Peyer's patch (tissue), 4 donors: ENCODE data around the gene RTL5. TPM values are rescaled to one million over a fixed set of nuclear protein-coding genes. Genes with fewer than 3 reads are reported as not detected.

Source experiments
- DNase-seq, 3 donors: peaks; one replicate each; pipeline ENCODE4 v3.0.0-alpha.2; 2017 to 2019
- H3K27ac ChIP-seq, 4 donors: fragments of 200-600 bp; sonication (generic); one replicate each; pipeline ENCODE4 v1.5.1; 2016 to 2019
- H3K27me3 ChIP-seq, 2 donors: fragments of 200-600 bp; sonication (generic); one replicate each; pipeline ENCODE4 v1.5.1; 2019
- H3K36me3 ChIP-seq, 3 donors: fragments of 200-600 bp; sonication (generic); one replicate each; pipeline ENCODE4 v1.5.1; 2016 to 2019
- H3K4me1 ChIP-seq, 4 donors: fragments of 200-600 bp; sonication (generic); one replicate each; pipeline ENCODE4 v1.5.1; 2016 to 2019
- H3K4me3 ChIP-seq, 4 donors: fragments of 200-600 bp; sonication (generic); 1 replicate in 3 of 4; 2 replicates in 1 of 4; pipeline ENCODE4 v1.5.1; 2016 to 2019; ENCODE audit warnings: mild to moderate bottlenecking in 1 of 4
- H3K9me3 ChIP-seq, 4 donors: fragments of 200-600 bp; sonication (generic); one replicate each; pipeline ENCODE4 v1.5.1; 2016 to 2019; ENCODE audit warnings: mild to moderate bottlenecking in 1 of 4
- CTCF ChIP-seq, 6 experiments: fragments of 450-650 bp in 4 of 6; fragments of 200-600 bp in 2 of 6; sonication (generic) in 1 of 6; IDR thresholded peaks; one replicate each; pipeline ENCODE4 v1.5.1; 2017 to 2019; ENCODE audit warnings: antibody characterized with exemption in 6 of 6, mild to moderate bottlenecking in 3 of 6, moderate library complexity in 1 of 6
- POLR2A ChIP-seq, 2 donors: fragments of 450-650 bp; IDR thresholded peaks; one replicate each; pipeline ENCODE4 v1.5.1; 2017; ENCODE audit warnings: antibody characterized with exemption in 2 of 2, mild to moderate bottlenecking in 2 of 2, moderate library complexity in 2 of 2
- total RNA-seq, 4 donors: library from RNA; depleted of rRNA; stranded (reverse); fragments of >200 nt; gene quantifications; one replicate each; pipeline ENCODE4 v1.1.0, GENCODE V29; 2016

The RTL5 gene
- total RNA-seq, 4 donors from 2014 or later = 0.18 to 1.7 (median 1.4) TPM

- H3K4me3 ChIP-seq = no peak overlapping the region
- H3K36me3 ChIP-seq = no peaks in the 10 kb centered on the region
- no peaks in the 10 kb centered on the region for H3K27me3 ChIP-seq
- H3K4me1 ChIP-seq = no peaks in the 10 kb centered on the region
- no peak for DNase-seq
- no peaks in the 10 kb centered on the region for H3K9me3 ChIP-seq
- TF ChIP-seq CTCF (IDR thresholded peaks at IDR 0.05) (no peak), POLR2A (IDR thresholded peaks at IDR 0.05) (no peak)
- peak overlapping the region in 1 of 4 donors; percentile 19 for H3K27ac ChIP-seq
Observed at GRCh38 chrX:72100051-72100755, 31.5 kb downstream of the RTL5 start.

- no peaks in the 10 kb centered on the region for H3K27me3 ChIP-seq
- no peaks in the 10 kb centered on the region for H3K4me1 ChIP-seq
- no peaks in the 10 kb centered on the region for H3K9me3 ChIP-seq
- H3K27ac ChIP-seq = no peak overlapping the region
- no peaks in the 10 kb centered on the region for H3K36me3 ChIP-seq
- no peak for DNase-seq
- TF ChIP-seq CTCF (IDR thresholded peaks at IDR 0.05) (no peak), POLR2A (IDR thresholded peaks at IDR 0.05) (no peak)
- no peak overlapping the region for H3K4me3 ChIP-seq
Observed at GRCh38 chrX:72097098-72097497, 34.6 kb downstream of the RTL5 start.

- Histone ChIP-seq H3K4me3 (no peak overlapping the region), H3K4me1 (no peaks in the 10 kb centered on the region), H3K9me3 (no peaks in the 10 kb centered on the region), H3K27ac (no peak overlapping the region), H3K36me3 (no peaks in the 10 kb centered on the region), H3K27me3 (no peaks in the 10 kb centered on the region)
- TF ChIP-seq POLR2A (IDR thresholded peaks at IDR 0.05) = no peak
- TF ChIP-seq CTCF (IDR thresholded peaks at IDR 0.05) = no peak
- no peak for DNase-seq
Observed at GRCh38 chrX:72095370-72095769, 36.3 kb downstream of the RTL5 start.

GRCh38 chrX:72094894-72095293 is 36.8 kb downstream of the RTL5 start:
- TF ChIP-seq POLR2A (IDR thresholded peaks at IDR 0.05) (no peak), CTCF (IDR thresholded peaks at IDR 0.05) (no peak)
- no peaks in the 10 kb centered on the region for H3K27me3 ChIP-seq
- no peak overlapping the region for H3K4me3 ChIP-seq
- H3K4me1 ChIP-seq = no peaks in the 10 kb centered on the region
- H3K27ac ChIP-seq = no peak overlapping the region
- H3K36me3 ChIP-seq = no peaks in the 10 kb centered on the region
- DNase-seq = peak in 2 of 3 donors; percentile 24 to 74
- H3K9me3 ChIP-seq = no peaks in the 10 kb centered on the region

GRCh38 chrX:72089254-72089653 is 42.5 kb downstream of the RTL5 start:
- H3K4me1 ChIP-seq = no peaks in the 10 kb centered on the region
- H3K9me3 ChIP-seq = no peaks in the 10 kb centered on the region
- no peaks in the 10 kb centered on the region for H3K27me3 ChIP-seq
- DNase-seq = no peak
- no peak overlapping the region for H3K27ac ChIP-seq
- no peak for TF ChIP-seq CTCF (IDR thresholded peaks at IDR 0.05)
- TF ChIP-seq POLR2A (IDR thresholded peaks at IDR 0.05) = no peak
- H3K4me3 ChIP-seq = no peak overlapping the region
- no peaks in the 10 kb centered on the region for H3K36me3 ChIP-seq
